ENCODE data around the gene CETN2. TPM values are rescaled to one million over a fixed set of nuclear protein-coding genes. Genes with fewer than 3 reads are reported as not detected.

Gene CETN2
- total RNA-seq, 1 donor from 2014 or later = 58.2 TPM

- TF ChIP-seq CTCF (IDR thresholded peaks at IDR 0.05; ENCODE audit: unreplicated experiment) = no peak
- H3K27ac Mint-ChIP-seq = peak overlapping the region; percentile 56
- H3K36me3 Mint-ChIP-seq (ENCODE audit: insufficient read depth) = peaks cover 14% of the 10 kb centered on the region
- H3K9me3 Mint-ChIP-seq (ENCODE audit: low read depth) = peaks cover 18% of the 10 kb centered on the region
- H3K4me3 Mint-ChIP-seq (ENCODE audit: low read depth) = no peak overlapping the region
- no peaks in the 10 kb centered on the region for H3K4me1 Mint-ChIP-seq (ENCODE audit: low read depth)
- DNase-seq (ENCODE audit: low spot score, unreplicated experiment) = no peak
- no peaks in the 10 kb centered on the region for H3K27me3 Mint-ChIP-seq
Observed at GRCh38 chrX:152872522-152872921, 42.0 kb upstream of the CETN2 start.

- no peak for DNase-seq (ENCODE audit: low spot score, unreplicated experiment)
- TF ChIP-seq CTCF (IDR thresholded peaks at IDR 0.05; ENCODE audit: unreplicated experiment) = no peak
- no peaks in the 10 kb centered on the region for H3K4me1 Mint-ChIP-seq (ENCODE audit: low read depth)
- no peak overlapping the region for H3K4me3 Mint-ChIP-seq (ENCODE audit: low read depth)
- no peak overlapping the region for H3K27ac Mint-ChIP-seq
- H3K9me3 Mint-ChIP-seq (ENCODE audit: low read depth) = peaks cover 18% of the 10 kb centered on the region
- H3K27me3 Mint-ChIP-seq = no peaks in the 10 kb centered on the region
- peaks cover 17% of the 10 kb centered on the region for H3K36me3 Mint-ChIP-seq (ENCODE audit: insufficient read depth)
Observed at GRCh38 chrX:152871260-152871659, 40.7 kb upstream of the CETN2 start.

- no peak for TF ChIP-seq CTCF (IDR thresholded peaks at IDR 0.05; ENCODE audit: unreplicated experiment)
- Mint-ChIP-seq H3K4me1 (ENCODE audit: low read depth) (no peaks in the 10 kb centered on the region), H3K9me3 (ENCODE audit: low read depth) (peaks cover 10% of the 10 kb centered on the region), H3K36me3 (ENCODE audit: insufficient read depth) (peaks cover 17% of the 10 kb centered on the region), H3K27me3 (no peaks in the 10 kb centered on the region), H3K27ac (no peak overlapping the region), H3K4me3 (ENCODE audit: low read depth) (no peak overlapping the region)
- no peak for DNase-seq (ENCODE audit: low spot score, unreplicated experiment)
Observed at GRCh38 chrX:152869972-152870371, 39.4 kb upstream of the CETN2 start.

GRCh38 chrX:152866386-152866785, 35.8 kb upstream of the CETN2 start:
- Mint-ChIP-seq H3K4me1 (ENCODE audit: low read depth) (no peaks in the 10 kb centered on the region), H3K27ac (no peak overlapping the region), H3K36me3 (ENCODE audit: insufficient read depth) (peaks cover 14% of the 10 kb centered on the region), H3K4me3 (ENCODE audit: low read depth) (no peak overlapping the region), H3K9me3 (ENCODE audit: low read depth) (no peaks in the 10 kb centered on the region), H3K27me3 (no peaks in the 10 kb centered on the region)
- TF ChIP-seq CTCF (IDR thresholded peaks at IDR 0.05; ENCODE audit: unreplicated experiment) = no peak
- DNase-seq (ENCODE audit: low spot score, unreplicated experiment) = no peak

GRCh38 chrX:152865232-152865920, 34.8 kb upstream of the CETN2 start:
- TF ChIP-seq CTCF (IDR thresholded peaks at IDR 0.05; ENCODE audit: unreplicated experiment) = no peak
- Mint-ChIP-seq H3K9me3 (ENCODE audit: low read depth) (peaks cover 5% of the 10 kb centered on the region), H3K36me3 (ENCODE audit: insufficient read depth) (peaks cover 17% of the 10 kb centered on the region)

More at GRCh38 chrX:152865232-152865920, 34.8 kb upstream of the CETN2 start:
- Mint-ChIP-seq H3K4me3 (ENCODE audit: low read depth) (no peak overlapping the region), H3K27ac (no peak overlapping the region), H3K4me1 (ENCODE audit: low read depth) (no peaks in the 10 kb centered on the region), H3K27me3 (no peaks in the 10 kb centered on the region)
- DNase-seq (ENCODE audit: low spot score, unreplicated experiment) = no peak
